Nephron progenitor cell (in vitro differentiated cells): ENCODE measurements around the gene NLRC5.

Experiments
- DNase-seq: peaks from one replicate; pipeline ENCODE4 v3.0.0; 2021
- H3K27ac Mint-ChIP-seq: 2 replicates; pipeline ENCODE4 v1.8.0; 2021; ENCODE audit warnings: mild to moderate bottlenecking, moderate library complexity, mixed read lengths
- H3K27me3 Mint-ChIP-seq: 2 replicates; pipeline ENCODE4 v1.8.0; 2021; ENCODE audit warnings: mild to moderate bottlenecking, low read depth, mixed read lengths; ENCODE audit not compliant: poor library complexity
- H3K36me3 Mint-ChIP-seq: 2 replicates; pipeline ENCODE4 v1.8.0; 2021; ENCODE audit warnings: low read depth, mixed read lengths
- H3K4me1 Mint-ChIP-seq: 2 replicates; pipeline ENCODE4 v1.8.0; 2021; ENCODE audit warnings: mixed read lengths
- H3K4me3 Mint-ChIP-seq: 2 replicates; pipeline ENCODE4 v1.8.0; 2021; ENCODE audit warnings: mild to moderate bottlenecking, moderate library complexity, mixed read lengths
- H3K9me3 Mint-ChIP-seq: 2 replicates; pipeline ENCODE4 v1.8.0; 2021; ENCODE audit warnings: mild to moderate bottlenecking, moderate library complexity, mixed read lengths
- TF ChIP-seq, protein P1 (sequence below): fragments of 200-600 bp; sonication (generic); IDR thresholded peaks from 2 replicates; pipeline ENCODE4 v1.5.0; 2021; ENCODE audit warnings: antibody characterized with exemption

NLRC5 gene

DNA sequence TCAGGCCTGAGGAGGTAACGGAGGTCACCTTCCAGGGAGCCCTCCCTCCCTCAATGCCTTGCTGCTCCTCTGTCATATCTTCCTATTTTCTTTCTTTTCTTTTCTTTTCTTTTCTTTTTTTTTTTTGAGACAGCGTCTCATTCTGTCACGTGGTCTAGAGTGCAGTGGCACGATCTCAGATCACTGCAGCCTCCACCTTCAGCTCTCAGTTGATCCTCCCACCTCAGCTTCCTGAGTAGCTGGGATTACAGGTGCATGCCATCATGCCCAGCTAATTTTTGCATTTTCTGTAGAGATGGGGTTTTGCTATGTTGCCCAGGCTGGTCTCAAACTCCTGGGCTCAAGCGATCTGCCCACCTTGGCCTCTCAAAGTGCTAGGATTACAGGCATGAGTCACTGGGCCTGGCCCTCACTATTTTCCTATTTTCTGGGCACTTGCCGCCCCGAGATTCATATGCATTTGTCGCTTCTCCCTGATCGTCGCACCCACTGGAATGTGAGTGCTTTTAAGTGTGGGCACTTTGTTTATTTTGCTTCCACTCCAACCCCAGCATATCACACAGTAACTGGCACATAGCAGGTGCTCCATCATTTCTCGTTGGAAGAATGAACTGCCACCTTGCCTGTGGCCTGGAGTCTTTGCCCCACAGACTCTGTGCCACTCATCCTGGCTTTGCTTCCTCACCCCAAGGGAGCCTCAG is 134.8 kb downstream of the NLRC5 start:
- H3K4me1 Mint-ChIP-seq, result peaks cover 23% of the 10 kb centered on the region
- H3K27me3 Mint-ChIP-seq, result no peaks in the 10 kb centered on the region
- H3K27ac Mint-ChIP-seq, result peak overlapping the region; percentile 55
- TF ChIP-seq, protein P1, sequence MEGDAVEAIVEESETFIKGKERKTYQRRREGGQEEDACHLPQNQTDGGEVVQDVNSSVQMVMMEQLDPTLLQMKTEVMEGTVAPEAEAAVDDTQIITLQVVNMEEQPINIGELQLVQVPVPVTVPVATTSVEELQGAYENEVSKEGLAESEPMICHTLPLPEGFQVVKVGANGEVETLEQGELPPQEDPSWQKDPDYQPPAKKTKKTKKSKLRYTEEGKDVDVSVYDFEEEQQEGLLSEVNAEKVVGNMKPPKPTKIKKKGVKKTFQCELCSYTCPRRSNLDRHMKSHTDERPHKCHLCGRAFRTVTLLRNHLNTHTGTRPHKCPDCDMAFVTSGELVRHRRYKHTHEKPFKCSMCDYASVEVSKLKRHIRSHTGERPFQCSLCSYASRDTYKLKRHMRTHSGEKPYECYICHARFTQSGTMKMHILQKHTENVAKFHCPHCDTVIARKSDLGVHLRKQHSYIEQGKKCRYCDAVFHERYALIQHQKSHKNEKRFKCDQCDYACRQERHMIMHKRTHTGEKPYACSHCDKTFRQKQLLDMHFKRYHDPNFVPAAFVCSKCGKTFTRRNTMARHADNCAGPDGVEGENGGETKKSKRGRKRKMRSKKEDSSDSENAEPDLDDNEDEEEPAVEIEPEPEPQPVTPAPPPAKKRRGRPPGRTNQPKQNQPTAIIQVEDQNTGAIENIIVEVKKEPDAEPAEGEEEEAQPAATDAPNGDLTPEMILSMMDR, result no peak
- H3K4me3 Mint-ChIP-seq, result no peak overlapping the region
- no peaks in the 10 kb centered on the region for H3K9me3 Mint-ChIP-seq
- H3K36me3 Mint-ChIP-seq, result no peaks in the 10 kb centered on the region
- DNase-seq, result no peak

DNA sequence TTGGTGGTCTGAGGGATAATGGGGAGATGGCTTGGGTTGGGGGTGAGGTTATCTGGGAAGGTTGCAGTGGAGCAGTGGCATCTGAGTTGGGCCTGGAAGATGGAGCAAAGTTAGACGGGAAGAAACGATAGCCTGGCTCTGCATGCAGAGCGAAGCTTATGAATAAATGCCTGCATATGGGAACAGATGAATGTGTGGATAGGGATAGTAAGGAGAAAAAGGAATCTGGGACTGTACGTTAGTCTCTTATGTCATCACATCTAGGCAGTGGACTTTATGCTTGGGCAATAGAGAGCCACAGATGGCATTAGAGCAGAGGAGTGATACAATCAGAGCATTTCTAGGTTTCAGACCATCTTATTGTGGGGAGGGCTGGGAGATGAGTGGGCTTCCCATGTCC is 136.0 kb downstream of the NLRC5 start:
- H3K27me3 Mint-ChIP-seq, result no peaks in the 10 kb centered on the region
- TF ChIP-seq, protein P1, result no peak
- H3K4me3 Mint-ChIP-seq, result no peak overlapping the region
- DNase-seq, result no peak
- H3K9me3 Mint-ChIP-seq, result no peaks in the 10 kb centered on the region
- peaks cover 23% of the 10 kb centered on the region for H3K4me1 Mint-ChIP-seq
- no peaks in the 10 kb centered on the region for H3K36me3 Mint-ChIP-seq
- peak overlapping the region; percentile 10 for H3K27ac Mint-ChIP-seq

DNA sequence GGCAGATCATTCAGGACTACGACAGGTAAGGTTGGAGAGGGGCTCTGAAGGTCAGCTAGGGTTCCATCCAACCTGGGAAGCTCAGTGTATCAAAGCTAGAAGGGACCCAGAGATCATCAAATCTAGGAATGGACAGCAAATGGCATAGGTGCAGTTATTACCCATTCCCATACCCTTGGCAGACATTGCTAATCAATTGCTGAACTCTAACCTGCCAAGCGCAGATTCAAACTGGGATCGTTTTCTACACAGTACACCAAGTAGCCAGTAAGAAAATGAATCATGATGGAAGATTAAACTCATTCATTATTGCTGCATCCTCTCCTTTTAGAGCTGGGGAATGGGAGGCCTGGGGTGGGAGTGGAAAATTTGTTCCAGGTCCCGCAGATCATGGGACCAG is 136.6 kb downstream of the NLRC5 start:
- DNase-seq, result no peak
- H3K9me3 Mint-ChIP-seq, result no peaks in the 10 kb centered on the region
- no peaks in the 10 kb centered on the region for H3K36me3 Mint-ChIP-seq
- no peak overlapping the region for H3K4me3 Mint-ChIP-seq
- no peak overlapping the region for H3K27ac Mint-ChIP-seq
- TF ChIP-seq, protein P1, result no peak
- peaks cover 23% of the 10 kb centered on the region for H3K4me1 Mint-ChIP-seq
- no peaks in the 10 kb centered on the region for H3K27me3 Mint-ChIP-seq

DNA sequence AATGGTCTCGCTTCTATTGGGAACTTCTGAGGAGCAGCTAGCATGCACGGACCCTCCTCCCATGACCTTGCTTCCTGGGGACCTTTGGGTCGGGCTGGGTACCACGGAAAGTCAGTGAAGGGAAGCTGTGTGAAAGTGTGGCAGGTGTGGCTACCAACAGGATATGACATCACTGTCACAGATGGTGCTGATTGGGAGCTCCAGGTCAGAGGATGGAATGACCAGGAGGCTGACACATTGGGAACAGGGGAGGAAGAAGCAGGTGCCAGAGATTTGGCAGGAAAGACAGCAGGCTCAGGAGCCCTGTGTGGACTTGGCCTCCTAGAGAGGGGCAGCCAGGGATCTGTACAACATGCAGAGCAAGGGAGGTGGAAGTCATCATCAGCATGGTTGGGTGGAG is 137.1 kb downstream of the NLRC5 start:
- no peak overlapping the region for H3K4me3 Mint-ChIP-seq
- DNase-seq, result no peak
- no peaks in the 10 kb centered on the region for H3K9me3 Mint-ChIP-seq
- TF ChIP-seq, protein P1, result no peak
- H3K4me1 Mint-ChIP-seq, result peaks cover 23% of the 10 kb centered on the region
- H3K27ac Mint-ChIP-seq, result no peak overlapping the region
- no peaks in the 10 kb centered on the region for H3K27me3 Mint-ChIP-seq
- H3K36me3 Mint-ChIP-seq, result no peaks in the 10 kb centered on the region

DNA sequence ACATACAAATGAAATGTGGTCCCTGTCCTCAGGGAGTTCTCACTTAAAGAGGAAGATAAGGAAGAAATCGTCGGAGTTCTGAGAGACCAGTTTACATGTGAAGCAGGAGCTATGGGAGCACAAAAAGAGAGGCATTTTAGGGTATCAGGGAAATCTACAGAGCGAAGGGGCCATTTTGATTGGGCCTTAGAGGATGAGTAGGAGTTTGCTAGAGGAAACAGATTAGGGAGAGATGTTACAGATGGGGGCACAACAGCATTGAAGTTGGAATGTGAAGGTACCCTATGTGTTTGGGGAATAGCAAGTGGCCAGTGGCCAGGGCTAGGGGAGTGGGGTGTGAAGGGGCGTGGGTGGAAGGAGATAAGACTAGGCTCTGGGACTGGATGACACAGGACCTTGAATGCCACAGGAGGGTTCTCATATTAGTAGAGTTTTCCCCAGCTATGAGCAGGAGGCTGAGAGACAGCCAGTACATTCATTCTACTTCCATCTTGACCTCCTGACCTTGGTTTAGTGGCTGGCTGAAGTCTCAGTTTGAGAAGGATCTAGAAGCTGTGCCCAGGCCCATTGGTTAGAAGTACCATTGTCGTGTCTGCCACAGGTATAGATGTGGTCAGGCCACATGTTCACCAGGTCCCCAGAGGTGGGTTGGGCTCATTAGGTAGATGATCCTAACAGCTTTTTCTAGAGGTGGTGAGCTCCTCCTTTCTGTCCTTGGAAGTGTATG is 137.8 kb downstream of the NLRC5 start:
- Mint-ChIP-seq H3K36me3 (no peaks in the 10 kb centered on the region), H3K27me3 (no peaks in the 10 kb centered on the region), H3K9me3 (no peaks in the 10 kb centered on the region), H3K4me3 (no peak overlapping the region), H3K4me1 (peaks cover 29% of the 10 kb centered on the region), H3K27ac (no peak overlapping the region)
- no peak for DNase-seq
- TF ChIP-seq, protein P1, result no peak

DNA sequence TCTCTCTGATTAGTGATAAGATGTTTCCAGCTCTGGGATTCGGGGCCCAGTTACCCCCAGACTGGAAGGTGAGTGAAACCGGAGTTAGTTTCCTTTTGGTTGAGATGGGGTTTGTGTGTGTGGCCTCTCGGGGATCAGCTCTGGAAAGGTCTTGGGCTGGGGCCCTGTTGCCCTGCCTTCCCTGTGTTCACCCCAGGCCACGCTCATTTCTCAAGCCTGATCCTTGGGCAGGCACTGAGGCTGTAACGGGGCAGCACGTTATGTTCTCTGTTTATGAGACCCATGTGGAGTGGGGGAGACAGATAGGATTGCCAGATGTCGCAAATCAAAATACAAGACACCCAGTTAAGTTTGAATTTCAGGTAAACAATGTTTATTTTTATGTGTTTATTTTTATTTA is 138.5 kb downstream of the NLRC5 start:
- H3K36me3 Mint-ChIP-seq, result no peaks in the 10 kb centered on the region
- no peaks in the 10 kb centered on the region for H3K27me3 Mint-ChIP-seq
- peaks cover 35% of the 10 kb centered on the region for H3K4me1 Mint-ChIP-seq
- H3K27ac Mint-ChIP-seq, result no peak overlapping the region
- DNase-seq, result no peak
- TF ChIP-seq, protein P1, result no peak
- H3K9me3 Mint-ChIP-seq, result no peaks in the 10 kb centered on the region
- no peak overlapping the region for H3K4me3 Mint-ChIP-seq
